Stimulated activated CD4-positive, alpha-beta T cell treated with anti-CD3 and anti-CD28 coated beads, TNF-alpha, amount 100 ng/mL, for 24 hours (primary cell): ENCODE data around the gene PERM1.
A peak's percentile ranks its signal among the peaks of the same experiment; 100 is the strongest.
"Not testable (repeated sequence)": the region's sequence is repeated elsewhere in the genome, so short reads cannot be mapped to it uniquely, and the experiment has no call there.

Source experiments
- DNase-seq, 3 experiments: peaks; one replicate each; pipeline ENCODE4 v3.0.0-alpha.2; 2020; ENCODE audit warnings: low read depth in 3 of 3

PERM1 gene

DNA sequence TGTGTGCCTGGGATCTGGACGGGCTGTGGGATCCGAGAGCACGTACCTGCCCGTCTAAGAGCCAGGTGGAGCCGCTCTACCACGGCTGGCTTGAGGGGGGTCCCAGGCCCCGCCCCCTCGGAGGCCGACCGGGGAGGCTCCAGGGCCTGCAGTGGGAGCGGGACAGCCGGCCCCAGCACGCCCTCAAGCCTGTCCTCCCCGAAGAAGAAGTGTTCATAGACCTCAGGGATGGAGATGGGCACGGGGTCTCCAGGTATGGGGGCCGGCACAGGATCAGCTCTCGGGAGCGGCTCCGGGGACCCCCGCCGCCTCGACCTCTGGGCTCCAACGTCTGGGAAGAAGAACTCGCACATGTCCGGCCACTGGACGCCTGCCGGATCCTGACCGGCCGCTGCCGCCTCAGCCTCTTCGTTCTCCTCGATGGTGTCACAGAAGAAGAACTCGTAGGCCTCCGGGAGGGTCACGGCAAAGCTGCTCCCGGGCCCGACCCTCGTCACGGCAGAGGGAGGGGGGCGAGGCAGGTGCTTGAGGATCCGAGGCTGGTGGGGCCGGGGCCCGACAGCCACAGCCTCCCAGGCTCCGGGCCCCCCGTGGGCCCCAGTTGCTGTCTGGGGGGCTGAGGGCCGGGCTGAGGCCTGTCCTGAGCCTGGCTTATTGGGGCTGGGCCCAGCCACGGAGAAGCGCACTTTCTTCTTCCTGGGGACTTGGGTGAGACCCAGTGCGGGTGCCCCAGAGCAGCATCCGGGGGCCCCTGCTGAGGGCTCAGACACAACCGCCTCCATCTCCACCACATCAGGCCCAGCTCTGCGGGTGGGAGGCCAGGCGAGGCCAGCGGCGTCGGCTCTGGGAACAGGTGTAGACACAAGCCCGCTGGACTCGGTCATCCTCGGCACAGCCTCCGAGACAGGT lies 2.8 kb downstream of the PERM1 start:
- DNase-seq: no peak

GRCh38 chr1:978069-978834 lies 3.6 kb downstream of the PERM1 start:
- DNase-seq: no peak

DNA sequence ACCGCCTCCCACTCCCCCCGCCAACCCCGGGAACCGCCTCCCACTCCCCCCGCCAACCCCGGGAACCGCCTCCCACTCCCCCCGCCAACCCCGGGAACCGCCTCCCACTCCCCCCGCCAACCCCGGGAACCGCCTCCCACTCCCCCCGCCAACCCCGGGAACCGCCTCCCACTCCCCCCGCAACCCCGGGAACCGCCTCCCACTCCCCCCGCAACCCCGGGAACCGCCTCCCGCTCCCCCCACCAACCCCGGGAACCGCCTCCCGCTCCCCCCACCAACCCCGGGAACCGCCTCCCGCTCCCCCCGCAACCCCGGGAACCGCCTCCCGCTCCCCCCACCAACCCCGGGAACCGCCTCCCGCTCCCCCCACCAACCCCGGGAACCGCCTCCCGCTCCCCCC lies 5.1 kb downstream of the PERM1 start:
- not testable (repeated sequence) for DNase-seq

GRCh38 chr1:975896-976683 lies 5.8 kb downstream of the PERM1 start:
- DNase-seq: peak in 2 of 3 experiments; percentile 58 to 63

GRCh38 chr1:975365-975764 lies 6.5 kb downstream of the PERM1 start:
- no peak for DNase-seq

GRCh38 chr1:974687-975328 lies 7.1 kb downstream of the PERM1 start:
- DNase-seq: no peak

DNA sequence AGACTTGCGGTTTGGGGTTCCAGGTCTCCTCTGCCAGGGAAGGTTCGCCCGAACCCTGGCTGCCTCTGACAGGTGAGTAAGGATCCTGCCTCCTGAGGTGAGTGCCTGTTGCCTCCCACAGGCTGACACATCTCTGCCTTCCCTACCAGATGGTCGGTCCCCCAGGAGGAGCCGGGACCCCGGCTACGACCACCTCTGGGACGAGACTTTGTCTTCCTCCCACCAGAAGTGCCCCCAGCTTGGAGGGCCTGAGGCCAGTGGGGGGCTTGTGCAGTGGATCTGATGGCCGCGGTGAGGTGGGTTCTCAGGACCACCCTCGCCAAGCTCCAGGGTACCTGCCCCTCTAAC lies 7.6 kb downstream of the PERM1 start:
- no peak for DNase-seq

GRCh38 chr1:973459-974292 lies 8.2 kb downstream of the PERM1 start:
- DNase-seq: no peak

DNA sequence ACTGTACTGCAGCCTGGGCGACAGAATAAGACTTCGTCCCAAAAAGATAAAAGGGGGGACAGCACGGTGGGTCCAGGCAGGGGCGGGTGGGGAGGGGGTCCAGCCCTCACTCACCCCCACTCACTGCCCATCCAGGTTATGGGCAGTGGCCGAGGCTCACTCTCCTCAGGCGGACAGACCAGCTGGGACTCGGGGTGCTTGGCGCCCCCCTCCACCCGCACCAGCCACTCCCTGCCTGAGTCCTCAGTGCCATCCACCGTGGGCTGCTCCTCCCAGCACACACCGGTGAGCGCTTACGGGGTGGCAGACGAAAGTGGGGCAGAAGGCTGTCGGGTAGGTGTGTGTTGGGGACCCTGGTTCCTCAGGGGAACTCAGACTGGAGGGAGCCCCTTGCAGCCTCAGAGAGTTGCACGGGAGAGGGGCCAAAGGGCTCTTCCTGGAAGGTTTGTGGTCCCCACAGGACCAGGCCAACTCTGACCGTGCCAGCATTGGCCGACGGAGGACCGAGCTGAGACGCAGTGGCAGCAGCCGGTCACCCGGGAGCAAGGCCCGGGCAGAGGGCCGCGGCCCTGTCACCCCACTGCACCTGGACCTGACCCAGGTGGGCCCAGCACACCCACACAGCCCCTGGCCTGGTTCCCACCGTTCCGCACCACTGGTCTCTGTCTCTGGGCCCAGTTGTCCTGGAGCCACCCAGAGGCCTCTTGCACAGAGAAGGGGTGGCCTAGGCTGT lies 9.0 kb downstream of the PERM1 start:
- DNase-seq: no peak

- no peak for DNase-seq
Measured at GRCh38 chr1:971751-972506, 10.0 kb downstream of the PERM1 start.

GRCh38 chr1:970973-971730 lies 10.7 kb downstream of the PERM1 start:
- DNase-seq: no peak

DNA sequence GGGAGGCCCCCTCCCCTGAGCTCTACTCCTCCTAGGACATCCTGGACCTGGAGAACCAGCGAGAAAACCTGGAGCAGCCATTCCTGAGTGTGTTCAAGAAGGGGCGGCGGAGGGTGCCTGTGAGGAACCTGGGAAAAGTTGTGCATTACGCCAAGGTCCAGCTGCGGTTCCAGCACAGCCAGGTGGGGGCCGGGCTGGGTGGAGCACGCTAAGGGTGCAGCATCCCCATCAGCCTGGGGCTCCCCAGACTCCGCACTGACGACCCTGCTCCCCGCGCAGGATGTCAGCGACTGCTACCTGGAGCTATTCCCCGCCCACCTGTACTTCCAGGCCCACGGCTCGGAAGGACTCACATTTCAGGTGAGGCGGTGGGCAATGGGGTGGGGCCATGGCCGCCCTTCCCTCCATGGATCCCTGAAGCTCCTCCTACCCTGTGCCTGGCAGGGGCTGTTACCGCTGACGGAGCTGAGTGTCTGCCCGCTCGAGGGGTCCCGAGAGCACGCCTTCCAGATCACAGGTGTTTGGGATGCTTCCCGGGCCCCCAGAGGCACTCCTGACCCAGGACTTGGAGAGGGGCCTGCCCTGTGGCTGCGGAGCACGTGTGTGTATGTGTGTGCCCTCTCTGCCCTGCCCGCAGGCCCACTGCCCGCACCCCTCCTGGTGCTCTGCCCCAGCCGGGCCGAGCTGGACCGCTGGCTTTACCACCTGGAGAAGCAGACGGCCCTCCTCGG lies 11.5 kb downstream of the PERM1 start:
- DNase-seq: no peak

GRCh38 chr1:969260-969855 lies 12.5 kb downstream of the PERM1 start:
- DNase-seq: no peak

- DNase-seq: no peak
Measured at GRCh38 chr1:967466-968343, 14.2 kb downstream of the PERM1 start.

- DNase-seq: peak; percentile 67 to 88 (median 72)
Measured at GRCh38 chr1:966704-967300, 15.1 kb downstream of the PERM1 start.

GRCh38 chr1:966135-966703 lies 15.7 kb downstream of the PERM1 start, which contains the start of gene PLEKHN1:
Gene PLEKHN1, plus strand, starts transcription at chr1:966482. Its CDS starts 50 bp downstream, at chr1:966532.
- DNase-seq: peak in 1 of 3 experiments; percentile 52
